Tibial nerve (tissue), 4 donors: ENCODE results near the gene FGD3. TPM values are rescaled to one million over a fixed set of nuclear protein-coding genes. Genes with fewer than 3 reads are reported as not detected.

Experiments
- DNase-seq, 2 donors: peaks; one replicate each; pipeline ENCODE4 v3.0.0-alpha.2; 2019; ENCODE audit warnings: low spot score in 2 of 2
- H3K27ac ChIP-seq, 4 donors: fragments of 200-600 bp; sonication (generic) in 3 of 4; one replicate each; pipeline ENCODE4 v1.5.1; 2017 to 2019; ENCODE audit warnings: mild to moderate bottlenecking in 1 of 4
- H3K27me3 ChIP-seq, 2 donors: fragments of 200-600 bp; sonication (generic) in 1 of 2; one replicate each; pipeline versions ENCODE4 v1.5.1 to v1.6.0; 2017 to 2019
- H3K36me3 ChIP-seq, 3 donors: fragments of 200-600 bp; sonication (generic); one replicate each; pipeline ENCODE4 v1.5.1; 2018 to 2019
- H3K4me1 ChIP-seq, 4 donors: fragments of 200-600 bp; sonication (generic) in 3 of 4; one replicate each; pipeline ENCODE4 v1.5.1; 2017 to 2019
- H3K4me3 ChIP-seq, 4 donors: fragments of 200-600 bp; sonication (generic) in 3 of 4; one replicate each; pipeline ENCODE4 v1.5.1; 2017 to 2019; ENCODE audit warnings: mild to moderate bottlenecking in 1 of 4, moderate library complexity in 1 of 4
- H3K9me3 ChIP-seq, 4 donors: fragments of 200-600 bp; sonication (generic) in 3 of 4; one replicate each; pipeline ENCODE4 v1.5.1; 2017 to 2019
- CTCF ChIP-seq, 5 experiments: fragments of 200-600 bp in 3 of 5; fragments of 450-650 bp in 2 of 5; sonication (generic) in 3 of 5; IDR thresholded peaks; one replicate each; pipeline ENCODE4 v1.5.1; 2016 to 2019; ENCODE audit warnings: antibody characterized with exemption in 5 of 5, mild to moderate bottlenecking in 3 of 5, moderate library complexity in 2 of 5
- EP300 ChIP-seq, 2 donors: sonication (generic); formaldehyde crosslinking; IDR thresholded peaks; one replicate each; pipeline ENCODE4 v1.6.1; 2017; ENCODE audit warnings: antibody characterized with exemption in 2 of 2, mild to moderate bottlenecking in 1 of 2
- POLR2A ChIP-seq, 2 donors: fragments of 450-650 bp; IDR thresholded peaks; one replicate each; pipeline ENCODE4 v1.6.1; 2017; ENCODE audit warnings: antibody characterized with exemption in 2 of 2, mild to moderate bottlenecking in 2 of 2, moderate library complexity in 2 of 2
- WGBS, 2 donors: methylation state at CpG; one replicate each; pipeline ENCODE4 v1.1.5; 2018; 5-methylcytosine and 5-hydroxymethylcytosine counted together
- total RNA-seq, 4 donors: library from RNA; depleted of rRNA; stranded (reverse); fragments of >200 nt; gene quantifications; one replicate each; pipeline ENCODE4 v1.1.0, GENCODE V29; 2016

FGD3 gene
- total RNA-seq, 4 donors from 2014 or later, result 6.7 to 13.8 (median 7.3) TPM

- H3K27me3 ChIP-seq, result no peaks in the 10 kb centered on the region
- peaks cover 0 to 2% (median 0%) of the 10 kb centered on the region in 4 donors for H3K9me3 ChIP-seq
- H3K27ac ChIP-seq, result no peak overlapping the region
- DNase-seq, result no peak
- no peak overlapping the region for H3K4me3 ChIP-seq
- no peaks in the 10 kb centered on the region for H3K4me1 ChIP-seq
- 79 to 95% methylated on average over 3 to 6 of the region's 6 CpGs for WGBS, 2 donors
- TF ChIP-seq CTCF (IDR thresholded peaks at IDR 0.05) (no peak), POLR2A (IDR thresholded peaks at IDR 0.05) (no peak), EP300 (IDR thresholded peaks at IDR 0.05) (no peak)
- peaks cover 0 to 8% (median 0%) of the 10 kb centered on the region in 3 donors for H3K36me3 ChIP-seq
Measured at GRCh38 chr9:93084471-93084881, 137.2 kb downstream of the FGD3 start.

- no peak for DNase-seq
- H3K4me3 ChIP-seq, result no peak overlapping the region
- no peak for TF ChIP-seq EP300 (IDR thresholded peaks at IDR 0.05)
- no peak for TF ChIP-seq CTCF (IDR thresholded peaks at IDR 0.05)
- no peak for TF ChIP-seq POLR2A (IDR thresholded peaks at IDR 0.05)
- peaks cover 0 to 8% (median 0%) of the 10 kb centered on the region in 3 donors for H3K36me3 ChIP-seq
- H3K9me3 ChIP-seq, result peaks cover 0 to 2% (median 0%) of the 10 kb centered on the region in 4 donors
- no peak overlapping the region for H3K27ac ChIP-seq
- H3K27me3 ChIP-seq, result no peaks in the 10 kb centered on the region
- H3K4me1 ChIP-seq, result no peaks in the 10 kb centered on the region
- WGBS, 2 donors, result 94 to 99% methylated on average over 4 of the region's 4 CpGs
Measured at GRCh38 chr9:93085676-93086075, 138.4 kb downstream of the FGD3 start.

Other genes with a start within 250 kb of the FGD3 start
- 10 to 100 TPM; 36.2 to 46.7 (median 41.6) TPM for gene BICD2, start 182.7 kb upstream of the FGD3 start, total RNA-seq
- gene ZNF484, start 69.5 kb upstream of the FGD3 start, total RNA-seq, result 10 to 100 TPM; 12.6 to 17.4 (median 16.2) TPM
- 1 to 10 TPM in 3 of 4 donors, not detected in 1; 3.0 to 4.2 (median 3.7) TPM for gene SUSD3, start 111.2 kb downstream of the FGD3 start, total RNA-seq
- gene CARD19, start 148.7 kb downstream of the FGD3 start, total RNA-seq, result 10 to 100 TPM; 53.4 to 93.6 (median 60.7) TPM
- 10 to 100 TPM; 48.2 to 98.8 (median 72.9) TPM for gene NINJ1, start 186.7 kb downstream of the FGD3 start, total RNA-seq
- gene WNK2, start 236.6 kb downstream of the FGD3 start, total RNA-seq, result 10 to 100 TPM in 2 of 4 donors, 1 to 10 TPM in 2; 3.8 to 17.7 (median 9.0) TPM